Measurements from ENCODE around the gene KLHL1.

DNA sequence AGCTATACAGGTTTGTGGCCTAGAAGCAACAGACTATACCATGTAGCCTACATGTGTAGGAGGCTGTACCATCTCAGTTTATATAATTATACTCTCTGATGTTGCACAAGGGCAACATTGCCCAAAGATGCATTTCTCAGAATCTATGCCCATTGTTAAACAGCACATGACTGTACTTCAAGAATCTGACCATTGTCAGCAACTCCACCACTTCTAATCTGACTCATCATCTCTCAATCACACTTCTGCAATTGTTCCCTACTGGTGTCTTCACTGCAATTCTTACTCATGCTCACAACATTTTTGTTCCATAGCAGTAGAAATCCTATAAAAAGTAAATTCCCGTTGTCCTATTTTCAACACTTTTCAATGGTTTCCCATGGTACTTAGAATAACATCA is 64.6 kb downstream of the KLHL1 start:
- TF ChIP-seq, protein P1, sequence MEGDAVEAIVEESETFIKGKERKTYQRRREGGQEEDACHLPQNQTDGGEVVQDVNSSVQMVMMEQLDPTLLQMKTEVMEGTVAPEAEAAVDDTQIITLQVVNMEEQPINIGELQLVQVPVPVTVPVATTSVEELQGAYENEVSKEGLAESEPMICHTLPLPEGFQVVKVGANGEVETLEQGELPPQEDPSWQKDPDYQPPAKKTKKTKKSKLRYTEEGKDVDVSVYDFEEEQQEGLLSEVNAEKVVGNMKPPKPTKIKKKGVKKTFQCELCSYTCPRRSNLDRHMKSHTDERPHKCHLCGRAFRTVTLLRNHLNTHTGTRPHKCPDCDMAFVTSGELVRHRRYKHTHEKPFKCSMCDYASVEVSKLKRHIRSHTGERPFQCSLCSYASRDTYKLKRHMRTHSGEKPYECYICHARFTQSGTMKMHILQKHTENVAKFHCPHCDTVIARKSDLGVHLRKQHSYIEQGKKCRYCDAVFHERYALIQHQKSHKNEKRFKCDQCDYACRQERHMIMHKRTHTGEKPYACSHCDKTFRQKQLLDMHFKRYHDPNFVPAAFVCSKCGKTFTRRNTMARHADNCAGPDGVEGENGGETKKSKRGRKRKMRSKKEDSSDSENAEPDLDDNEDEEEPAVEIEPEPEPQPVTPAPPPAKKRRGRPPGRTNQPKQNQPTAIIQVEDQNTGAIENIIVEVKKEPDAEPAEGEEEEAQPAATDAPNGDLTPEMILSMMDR (IDR thresholded peaks at IDR 0.05; ENCODE audit: insufficient read depth, low read length): no peak
- TF ChIP-seq, protein P2, sequence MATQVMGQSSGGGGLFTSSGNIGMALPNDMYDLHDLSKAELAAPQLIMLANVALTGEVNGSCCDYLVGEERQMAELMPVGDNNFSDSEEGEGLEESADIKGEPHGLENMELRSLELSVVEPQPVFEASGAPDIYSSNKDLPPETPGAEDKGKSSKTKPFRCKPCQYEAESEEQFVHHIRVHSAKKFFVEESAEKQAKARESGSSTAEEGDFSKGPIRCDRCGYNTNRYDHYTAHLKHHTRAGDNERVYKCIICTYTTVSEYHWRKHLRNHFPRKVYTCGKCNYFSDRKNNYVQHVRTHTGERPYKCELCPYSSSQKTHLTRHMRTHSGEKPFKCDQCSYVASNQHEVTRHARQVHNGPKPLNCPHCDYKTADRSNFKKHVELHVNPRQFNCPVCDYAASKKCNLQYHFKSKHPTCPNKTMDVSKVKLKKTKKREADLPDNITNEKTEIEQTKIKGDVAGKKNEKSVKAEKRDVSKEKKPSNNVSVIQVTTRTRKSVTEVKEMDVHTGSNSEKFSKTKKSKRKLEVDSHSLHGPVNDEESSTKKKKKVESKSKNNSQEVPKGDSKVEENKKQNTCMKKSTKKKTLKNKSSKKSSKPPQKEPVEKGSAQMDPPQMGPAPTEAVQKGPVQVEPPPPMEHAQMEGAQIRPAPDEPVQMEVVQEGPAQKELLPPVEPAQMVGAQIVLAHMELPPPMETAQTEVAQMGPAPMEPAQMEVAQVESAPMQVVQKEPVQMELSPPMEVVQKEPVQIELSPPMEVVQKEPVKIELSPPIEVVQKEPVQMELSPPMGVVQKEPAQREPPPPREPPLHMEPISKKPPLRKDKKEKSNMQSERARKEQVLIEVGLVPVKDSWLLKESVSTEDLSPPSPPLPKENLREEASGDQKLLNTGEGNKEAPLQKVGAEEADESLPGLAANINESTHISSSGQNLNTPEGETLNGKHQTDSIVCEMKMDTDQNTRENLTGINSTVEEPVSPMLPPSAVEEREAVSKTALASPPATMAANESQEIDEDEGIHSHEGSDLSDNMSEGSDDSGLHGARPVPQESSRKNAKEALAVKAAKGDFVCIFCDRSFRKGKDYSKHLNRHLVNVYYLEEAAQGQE (IDR thresholded peaks at IDR 0.05; ENCODE audit: insufficient replicate concordance, low read depth): no peak
- no peak for TF ChIP-seq POLR2AphosphoS5 (IDR thresholded peaks at IDR 0.05; ENCODE audit: low read depth)
